Coronary artery (tissue), 2 donors: ENCODE results near the gene RASSF3.
"Not testable (repeated sequence)": the region's sequence is repeated elsewhere in the genome, so short reads cannot be mapped to it uniquely, and the experiment has no call there.

Source experiments
- DNase-seq: peaks from one replicate; pipeline ENCODE4 v3.0.0-alpha.2; 2017; ENCODE audit warnings: low spot score
- H3K27ac ChIP-seq, 2 donors: fragments of 200-600 bp; sonication (generic); one replicate each; pipeline ENCODE4 v1.5.1; 2016 to 2019
- H3K4me3 ChIP-seq: fragments of 200-600 bp; sonication (generic); 2 replicates; pipeline ENCODE4 v1.5.1; 2016; ENCODE audit warnings: mild to moderate bottlenecking, moderate library complexity
- TF ChIP-seq, protein P1 (sequence below): fragments of 200-600 bp; sonication (generic); IDR thresholded peaks from one replicate; pipeline ENCODE4 v1.5.1; 2019; ENCODE audit warnings: antibody characterized with exemption

The RASSF3 gene

DNA sequence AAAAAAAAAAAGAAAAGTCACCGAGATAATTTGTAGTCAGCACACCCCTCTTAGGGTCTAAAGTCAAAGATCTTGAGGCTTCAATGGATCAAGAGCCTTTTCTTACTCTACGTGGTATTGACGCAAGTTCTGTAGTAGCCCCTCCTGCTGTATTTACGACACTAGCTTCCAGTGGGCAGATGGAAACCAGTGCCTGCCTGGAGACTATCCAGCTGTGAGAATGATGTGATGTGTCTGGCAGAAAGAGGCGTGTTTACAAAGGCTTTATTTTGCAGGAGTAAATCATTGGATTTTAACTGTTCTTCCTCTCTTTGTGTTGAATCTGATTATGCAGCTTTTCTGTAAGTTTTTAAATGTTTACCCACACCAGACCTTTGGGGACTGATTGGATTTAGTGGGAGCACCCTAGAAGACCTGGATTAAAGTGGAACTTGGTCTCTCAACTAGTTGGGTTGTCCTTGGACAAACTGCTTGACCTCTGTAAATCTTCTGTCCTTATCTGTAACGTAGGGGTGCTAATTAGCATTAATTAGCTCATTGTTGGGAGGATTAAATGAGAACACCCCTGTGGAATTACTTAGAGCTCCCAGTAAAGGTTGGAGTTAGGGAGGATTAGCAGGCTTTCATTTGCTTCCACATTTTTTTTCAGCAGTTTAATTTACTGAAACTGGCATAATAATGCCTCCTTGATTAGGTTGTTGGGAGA, 72.4 kb downstream of the RASSF3 start:
- TF ChIP-seq, protein P1, sequence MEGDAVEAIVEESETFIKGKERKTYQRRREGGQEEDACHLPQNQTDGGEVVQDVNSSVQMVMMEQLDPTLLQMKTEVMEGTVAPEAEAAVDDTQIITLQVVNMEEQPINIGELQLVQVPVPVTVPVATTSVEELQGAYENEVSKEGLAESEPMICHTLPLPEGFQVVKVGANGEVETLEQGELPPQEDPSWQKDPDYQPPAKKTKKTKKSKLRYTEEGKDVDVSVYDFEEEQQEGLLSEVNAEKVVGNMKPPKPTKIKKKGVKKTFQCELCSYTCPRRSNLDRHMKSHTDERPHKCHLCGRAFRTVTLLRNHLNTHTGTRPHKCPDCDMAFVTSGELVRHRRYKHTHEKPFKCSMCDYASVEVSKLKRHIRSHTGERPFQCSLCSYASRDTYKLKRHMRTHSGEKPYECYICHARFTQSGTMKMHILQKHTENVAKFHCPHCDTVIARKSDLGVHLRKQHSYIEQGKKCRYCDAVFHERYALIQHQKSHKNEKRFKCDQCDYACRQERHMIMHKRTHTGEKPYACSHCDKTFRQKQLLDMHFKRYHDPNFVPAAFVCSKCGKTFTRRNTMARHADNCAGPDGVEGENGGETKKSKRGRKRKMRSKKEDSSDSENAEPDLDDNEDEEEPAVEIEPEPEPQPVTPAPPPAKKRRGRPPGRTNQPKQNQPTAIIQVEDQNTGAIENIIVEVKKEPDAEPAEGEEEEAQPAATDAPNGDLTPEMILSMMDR = no peak
- no peak for DNase-seq
- Histone ChIP-seq H3K27ac (peak overlapping the region; percentile 73 to 84), H3K4me3 (peak overlapping the region; percentile 31)

DNA sequence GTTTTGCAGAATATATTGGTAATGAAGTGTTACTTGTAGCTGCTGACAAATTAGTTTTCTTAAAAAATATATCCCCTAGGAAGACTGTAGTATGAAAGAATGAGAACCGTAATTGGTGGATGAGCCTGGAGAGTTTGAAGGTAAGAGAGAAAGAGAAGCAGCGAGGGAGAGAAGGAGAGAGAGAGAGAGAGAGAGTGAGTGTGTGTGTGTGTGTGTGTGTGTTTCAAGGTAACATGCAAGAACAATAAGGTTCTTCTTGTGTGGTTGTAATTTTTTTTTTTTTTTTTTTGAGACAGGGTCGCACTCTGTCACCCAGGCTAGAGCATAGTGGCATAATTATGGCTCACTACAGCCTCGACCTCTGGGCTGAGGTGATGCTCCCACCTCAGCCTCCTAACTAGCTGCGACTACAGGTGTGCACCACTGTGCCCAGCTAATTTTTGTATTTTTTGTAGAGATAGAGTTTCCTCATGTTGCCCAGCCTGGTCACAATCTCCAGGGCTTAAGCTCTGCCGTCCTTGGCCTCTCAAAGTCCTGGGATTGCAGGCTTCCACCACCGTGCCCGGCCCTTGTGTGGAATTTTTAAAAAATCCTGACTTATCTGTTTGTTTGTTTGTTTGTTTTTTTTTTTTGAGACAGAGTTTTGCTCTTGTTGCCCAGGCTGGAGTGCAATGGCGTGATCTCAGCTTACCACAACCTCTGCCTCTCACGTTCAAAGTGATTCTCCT, 73.7 kb downstream of the RASSF3 start:
- Histone ChIP-seq H3K4me3 (no peak overlapping the region), H3K27ac (peak overlapping the region; percentile 73 to 84)
- TF ChIP-seq, protein P1 = no peak
- DNase-seq = no peak

DNA sequence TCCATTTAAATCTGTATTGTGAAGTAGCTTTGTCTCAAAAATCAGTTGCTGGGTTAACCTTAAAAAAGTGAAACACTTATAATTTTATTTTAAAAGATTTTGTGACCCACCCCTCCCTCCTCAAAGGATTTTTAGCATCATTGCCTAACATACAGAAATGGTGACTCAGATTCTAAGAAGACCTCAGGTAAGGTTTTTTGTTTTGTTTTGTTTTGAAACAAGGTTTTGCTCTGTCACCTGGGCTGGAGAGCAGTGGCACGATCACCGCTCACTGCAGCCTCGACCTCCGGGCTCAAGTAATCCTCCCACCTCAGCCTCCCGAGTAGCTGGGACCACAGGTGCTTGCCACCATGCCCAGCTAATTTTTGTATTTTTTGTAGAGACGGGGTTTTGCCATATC, 74.8 kb downstream of the RASSF3 start:
- TF ChIP-seq, protein P1 = no peak
- no peak for DNase-seq
- Histone ChIP-seq H3K4me3 (no peak overlapping the region), H3K27ac (no peak overlapping the region)

DNA sequence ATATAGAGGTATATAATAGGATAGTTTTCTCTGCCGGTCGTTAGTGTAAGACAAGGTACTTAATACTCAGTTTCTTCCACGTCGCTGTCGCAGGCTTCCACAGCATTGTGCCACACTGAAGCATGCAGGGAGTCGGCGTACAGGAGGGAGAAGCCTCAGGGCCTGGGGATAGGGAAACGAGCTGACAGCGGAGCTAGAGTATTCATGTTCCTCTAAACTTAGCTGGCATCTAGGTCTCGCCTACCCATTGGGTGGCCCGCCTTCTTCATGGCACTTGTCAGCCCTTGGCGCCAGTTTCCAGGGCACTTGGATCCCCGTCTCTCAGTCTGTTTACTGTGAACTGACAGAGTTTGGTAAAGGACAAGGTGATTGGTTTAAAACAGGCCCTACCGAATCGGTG, 75.3 kb downstream of the RASSF3 start:
- H3K4me3 ChIP-seq = no peak overlapping the region
- TF ChIP-seq, protein P1 = no peak
- DNase-seq = no peak
- H3K27ac ChIP-seq = no peak overlapping the region

DNA sequence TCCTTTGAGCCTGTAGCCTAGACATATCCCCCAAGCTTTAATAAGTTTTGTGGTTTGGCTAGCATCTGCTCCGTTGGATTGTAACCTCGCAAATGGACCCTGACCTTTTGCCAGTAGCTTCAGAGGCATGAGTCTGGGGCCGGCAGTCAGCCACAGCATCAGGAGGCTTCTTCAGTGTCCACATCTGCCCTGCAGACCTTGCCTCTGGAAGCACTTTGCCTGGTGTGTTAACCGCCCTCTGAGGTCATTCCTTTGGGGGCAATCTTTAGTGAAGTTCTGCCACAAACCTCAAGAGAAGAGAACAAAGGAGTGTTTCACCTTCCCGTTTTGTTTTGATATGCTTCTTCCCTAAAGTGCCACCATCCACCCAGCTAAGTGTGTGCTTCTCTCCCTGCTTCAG, 77.5 kb downstream of the RASSF3 start:
- peak overlapping the region; percentile 17 to 24 for H3K27ac ChIP-seq
- H3K4me3 ChIP-seq = peak overlapping the region; percentile 13
- TF ChIP-seq, protein P1 = no peak
- DNase-seq = no peak

DNA sequence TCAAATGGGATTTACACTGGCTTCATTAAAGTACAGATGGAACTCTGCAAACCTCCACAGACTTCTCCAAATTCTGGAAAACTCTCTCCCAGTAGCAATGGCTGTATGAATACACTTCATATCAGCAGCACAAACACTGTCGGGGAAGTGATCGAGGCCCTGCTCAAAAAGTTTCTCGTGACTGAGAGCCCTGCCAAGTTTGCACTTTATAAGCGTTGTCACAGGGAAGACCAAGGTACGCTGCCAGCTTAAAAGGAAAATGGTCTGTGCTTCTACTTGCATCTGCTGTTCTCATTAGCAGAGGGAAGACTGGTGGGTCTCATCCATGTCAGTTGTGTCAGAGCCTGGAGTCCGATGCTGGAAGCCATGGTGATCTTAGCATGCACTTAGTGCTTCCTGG, 77.9 kb downstream of the RASSF3 start:
- no peak for DNase-seq
- peak overlapping the region; percentile 13 for H3K4me3 ChIP-seq
- TF ChIP-seq, protein P1 = no peak
- peak overlapping the region; percentile 17 to 24 for H3K27ac ChIP-seq

DNA sequence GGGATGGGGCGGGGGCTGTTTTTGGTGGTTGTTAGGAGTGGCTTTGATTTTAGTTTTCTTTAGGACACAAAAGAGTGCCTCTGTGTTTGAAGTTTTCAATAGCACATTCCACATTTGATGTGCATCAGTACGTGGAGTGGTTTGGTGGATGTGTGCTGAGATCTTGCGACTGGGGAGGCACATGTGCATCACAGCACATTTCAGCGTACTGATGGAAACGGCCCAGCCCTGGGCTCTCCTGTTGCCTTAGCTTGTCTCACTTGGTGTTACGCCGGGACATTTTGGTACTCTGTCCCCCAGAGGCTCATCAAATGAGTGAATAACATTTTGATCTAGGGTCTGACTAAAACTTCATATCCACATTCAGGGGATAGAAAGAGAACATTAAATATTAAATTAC, 78.4 kb downstream of the RASSF3 start:
- DNase-seq = no peak
- no peak overlapping the region for H3K4me3 ChIP-seq
- TF ChIP-seq, protein P1 = no peak
- peak overlapping the region in 1 of 2 donors; percentile 24 for H3K27ac ChIP-seq

DNA sequence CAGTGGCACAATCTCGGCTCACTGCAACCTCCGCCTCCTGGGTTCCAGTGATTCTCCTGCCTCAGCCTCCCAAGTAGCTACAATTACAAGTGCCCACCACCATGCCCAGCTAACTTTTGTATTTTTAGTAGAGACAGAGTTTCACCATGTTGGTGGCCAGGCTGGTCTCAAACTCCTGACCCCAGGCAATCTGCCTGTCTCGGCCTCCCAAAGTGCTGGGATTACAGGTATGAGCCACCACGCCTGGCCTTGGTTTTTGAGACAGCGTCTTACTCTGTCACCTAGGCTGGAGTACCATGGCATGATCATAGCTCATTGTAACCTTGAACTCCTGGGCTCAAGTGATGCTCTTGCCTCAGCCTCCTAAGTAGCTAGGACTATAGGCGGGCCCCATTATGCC, 79.9 kb downstream of the RASSF3 start:
- not testable (repeated sequence) for DNase-seq, H3K4me3 ChIP-seq, H3K27ac ChIP-seq
